GM13977 (cell line): Measurements from ENCODE around the gene OLA1.

Source experiments
- DNase-seq: peaks from one replicate; pipeline ENCODE4 v3.0.0; 2012; ENCODE audit warnings: low spot score
- CTCF ChIP-seq: IDR thresholded peaks from 2 replicates; pipeline ENCODE4 v1.5.1; 2012; ENCODE audit warnings: mild to moderate bottlenecking, control low read depth; ENCODE audit not compliant: insufficient read depth; ENCODE audit errors: extremely low read depth, missing control alignments
- in situ Hi-C: fragments of 300-500 bp; cut with MboI; formaldehyde crosslinking; loops from one replicate; pipeline ENCODE4 v1.12.0; 2022; ENCODE audit warnings: low sequenced_read_pairs, low pct_unique_long_range_greater_than_20kb, mixed read lengths, inconsistent platforms; ENCODE audit not compliant: unreplicated experiment

The OLA1 gene

GRCh38 chr2:174083843-174084458, 164.4 kb downstream of the OLA1 start:
- in situ Hi-C loops: no loop called here
- no peak for DNase-seq
- TF ChIP-seq CTCF: no peak

GRCh38 chr2:174080672-174081121, 167.6 kb downstream of the OLA1 start:
- in situ Hi-C loops: no loop called here
- TF ChIP-seq CTCF: no peak
- DNase-seq: no peak

GRCh38 chr2:174078275-174078674, 170.1 kb downstream of the OLA1 start:
- no peak for DNase-seq
- in situ Hi-C loops: no loop called here
- TF ChIP-seq CTCF: peak; percentile 38

- in situ Hi-C loops: no loop called here
- no peak for TF ChIP-seq CTCF
- DNase-seq: no peak
Observed at GRCh38 chr2:174076975-174077374, 171.4 kb downstream of the OLA1 start.

GRCh38 chr2:174076040-174076439, 172.3 kb downstream of the OLA1 start:
- DNase-seq: no peak
- in situ Hi-C loops: no loop called here

GRCh38 chr2:174074831-174075230, 173.5 kb downstream of the OLA1 start:
- in situ Hi-C loops: no loop called here
- DNase-seq: no peak
- TF ChIP-seq CTCF: no peak

More at GRCh38 chr2:174076040-174076439, 172.3 kb downstream of the OLA1 start:
- TF ChIP-seq CTCF: no peak
